ENCODE measurements around the gene PAX5.

PAX5 gene

DNA sequence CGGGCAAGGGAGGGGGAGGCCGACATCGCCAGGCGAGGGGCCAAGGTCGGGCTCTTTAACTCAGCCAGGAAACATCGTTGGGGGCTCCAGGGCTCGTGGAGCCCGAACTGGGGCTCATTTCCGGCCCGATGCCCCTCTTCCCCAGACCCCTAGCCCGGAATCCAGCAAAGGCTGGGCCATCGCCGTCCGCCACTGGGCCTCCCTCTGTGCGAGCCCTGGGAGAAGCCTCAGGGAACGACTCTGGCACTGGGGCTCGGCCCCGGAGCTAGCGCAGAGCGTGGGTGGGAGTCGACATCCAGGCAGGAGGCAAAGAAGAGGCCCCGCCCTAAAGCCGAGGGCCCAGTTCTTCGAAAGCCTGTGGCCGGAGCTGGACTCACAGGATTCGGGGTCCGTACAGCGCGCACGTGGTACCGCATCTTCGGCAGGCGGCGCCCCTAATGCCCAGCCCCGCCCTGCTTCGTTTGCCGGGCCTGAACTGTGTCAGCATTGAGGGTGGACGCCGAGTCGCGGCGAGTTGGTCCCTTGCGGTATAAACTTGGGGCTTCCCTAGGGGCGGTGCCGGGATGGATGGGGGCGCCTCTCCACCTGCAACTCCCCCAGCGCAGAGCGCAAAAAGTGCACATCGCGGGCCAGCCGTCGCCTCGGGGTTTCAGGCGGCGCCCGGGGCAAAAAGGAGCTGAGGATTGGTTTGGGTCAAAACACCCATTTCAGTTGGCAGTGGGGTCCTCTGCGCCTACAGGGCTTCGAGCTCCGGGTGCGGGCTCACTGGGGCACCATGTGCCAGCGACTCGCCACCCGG lies 3.6 kb upstream of the PAX5 start:
- no peak for DNase-seq (ENCODE audit: low read depth)

DNA sequence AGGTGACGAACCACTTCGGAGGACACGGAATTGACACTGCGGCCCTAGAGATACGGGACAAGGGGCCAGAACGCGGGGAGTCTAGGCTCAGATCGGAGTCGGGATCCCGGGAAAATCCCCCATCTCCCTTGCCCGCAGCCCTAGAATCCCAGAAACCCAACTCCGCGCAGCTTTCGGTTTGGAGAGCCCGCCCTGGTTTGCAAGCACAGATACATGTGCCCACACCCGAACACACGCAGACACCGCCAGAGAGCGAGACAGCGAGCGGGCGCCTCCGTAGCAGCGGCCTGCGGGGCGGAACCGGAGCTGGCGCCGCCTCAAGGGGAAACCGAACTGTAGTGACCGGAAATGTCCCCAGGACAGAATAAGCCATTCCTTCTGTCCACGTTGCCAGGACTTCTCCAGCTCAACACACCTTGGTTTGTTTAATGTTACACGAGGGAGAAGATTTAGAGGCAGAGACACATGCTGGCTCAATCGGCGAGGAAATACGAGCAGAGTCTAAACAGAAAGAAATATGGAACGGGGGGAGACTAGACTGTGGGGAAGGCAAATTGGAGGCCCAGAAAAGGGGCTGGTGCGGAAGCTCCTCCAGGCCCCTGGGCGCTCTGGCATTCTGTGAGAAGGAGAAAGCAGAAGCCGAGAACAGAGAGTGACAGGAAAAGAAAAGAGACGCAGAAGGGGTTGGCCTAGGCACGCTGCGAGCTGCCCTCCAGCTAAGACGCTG lies 2.9 kb upstream of the PAX5 start:
- DNase-seq (ENCODE audit: low read depth): no peak

GRCh38 chr9:37036371-37036775 lies 2.3 kb upstream of the PAX5 start:
- DNase-seq (ENCODE audit: low read depth): no peak

- DNase-seq (ENCODE audit: low read depth): no peak
Observed at GRCh38 chr9:37035648-37036370, 1.7 kb upstream of the PAX5 start.

GRCh38 chr9:37034938-37035647 lies 1.0 kb upstream of the PAX5 start:
- DNase-seq (ENCODE audit: low read depth): no peak

DNA sequence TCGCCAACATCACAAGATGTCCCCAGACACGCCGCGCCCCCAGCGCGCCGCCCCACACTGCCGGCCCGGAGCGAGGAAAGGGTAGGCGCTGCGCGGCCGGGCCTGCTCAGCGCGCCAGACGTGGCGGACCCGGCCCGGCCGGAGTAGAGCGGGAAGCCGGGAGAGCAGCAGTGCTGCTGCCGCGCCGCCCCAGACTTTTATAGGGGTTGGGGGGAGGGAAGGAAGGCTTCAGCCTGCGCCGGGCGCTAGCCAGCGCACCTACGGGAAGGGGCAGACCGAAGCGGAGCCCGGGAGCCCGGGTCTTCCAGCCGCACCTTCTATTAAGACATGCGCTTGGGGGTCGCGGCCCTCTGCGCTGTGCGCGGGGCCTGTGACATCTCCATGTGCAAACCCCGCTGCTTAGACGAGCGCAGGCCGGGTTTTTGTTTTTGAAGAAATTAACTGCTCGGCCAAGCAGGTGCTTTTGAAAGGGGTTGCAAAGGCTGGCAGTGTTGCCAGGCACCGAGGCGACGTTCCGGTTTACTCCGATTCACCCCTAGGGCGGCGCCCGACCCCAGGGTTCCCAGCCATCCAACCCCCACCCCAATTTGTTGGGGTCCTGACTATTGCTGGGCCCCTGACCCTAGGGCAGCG lies 353 bp upstream of the PAX5 start:
- no peak for DNase-seq (ENCODE audit: low read depth)

- DNase-seq (ENCODE audit: low read depth): no peak
Observed at GRCh38 chr9:37033141-37033540, 927 bp downstream of the PAX5 start.

DNA sequence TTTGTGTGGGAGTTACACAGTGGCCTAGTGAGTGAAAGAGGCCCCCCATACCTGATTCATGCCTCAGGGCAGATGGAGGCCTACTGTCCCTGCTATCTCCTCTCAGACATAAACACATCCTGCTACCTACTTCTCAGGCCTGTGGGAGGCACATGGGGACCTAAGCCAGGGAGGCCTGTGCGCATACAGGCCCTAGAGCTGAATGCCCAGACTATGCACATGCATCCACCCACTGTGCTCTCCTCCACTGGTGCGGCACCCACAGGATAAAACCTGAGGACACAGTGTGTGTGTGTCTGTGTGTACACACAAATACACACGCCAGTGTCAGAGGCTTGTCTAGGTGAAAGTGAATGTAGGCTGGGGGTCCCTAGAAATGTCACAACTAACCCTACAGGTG lies 1.4 kb downstream of the PAX5 start:
- no peak for DNase-seq (ENCODE audit: low read depth)

DNA sequence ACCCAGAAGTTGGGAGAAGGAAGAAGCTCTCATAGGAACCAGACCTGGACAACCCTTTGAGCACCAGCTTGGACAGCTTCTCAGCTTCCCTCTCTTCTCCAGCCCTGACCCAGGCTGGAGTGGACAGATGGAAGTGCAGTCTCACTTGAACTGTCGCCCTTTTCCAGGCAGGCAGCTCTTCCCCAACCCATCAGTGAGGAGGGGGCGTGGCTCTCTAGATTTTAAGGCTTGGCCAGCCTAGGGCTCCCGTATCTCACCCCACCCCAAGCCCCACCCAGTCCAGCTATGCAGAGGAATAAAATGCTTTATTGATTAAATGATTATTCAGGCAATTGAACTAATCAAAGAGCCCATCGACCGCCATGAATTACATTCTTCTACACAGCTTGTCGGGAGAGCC lies 2.2 kb downstream of the PAX5 start:
- no peak for DNase-seq (ENCODE audit: low read depth)

- DNase-seq (ENCODE audit: low read depth): no peak
Observed at GRCh38 chr9:37031081-37031480, 3.0 kb downstream of the PAX5 start.

- DNase-seq (ENCODE audit: low read depth): no peak
Observed at GRCh38 chr9:37030611-37030939, 3.5 kb downstream of the PAX5 start.

- DNase-seq (ENCODE audit: low read depth): no peak
Observed at GRCh38 chr9:37029776-37030610, 4.1 kb downstream of the PAX5 start.

DNA sequence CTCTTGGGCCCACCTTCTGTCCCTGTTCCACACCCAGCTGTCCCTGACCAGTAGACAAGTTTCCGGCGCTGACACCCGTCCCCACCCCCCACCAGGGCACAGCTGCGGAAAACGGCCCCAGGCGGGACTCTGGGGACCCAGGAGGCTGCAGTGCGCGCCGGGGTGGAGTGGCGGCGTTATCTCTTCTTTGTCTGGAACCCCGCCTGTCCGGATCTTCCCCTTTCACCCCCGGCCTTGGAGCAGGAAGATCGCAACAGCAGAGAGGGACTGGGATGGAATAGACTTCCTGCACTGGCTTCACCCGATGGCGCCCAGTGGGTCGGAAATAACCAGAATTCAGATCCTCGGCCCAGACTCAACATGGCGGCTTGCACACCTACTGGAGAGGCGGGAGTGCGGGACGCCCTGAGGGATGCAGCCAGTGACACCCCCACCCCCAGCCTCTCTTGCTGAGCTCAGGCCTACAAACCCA lies 4.7 kb downstream of the PAX5 start:
- no peak for DNase-seq (ENCODE audit: low read depth)

DNA sequence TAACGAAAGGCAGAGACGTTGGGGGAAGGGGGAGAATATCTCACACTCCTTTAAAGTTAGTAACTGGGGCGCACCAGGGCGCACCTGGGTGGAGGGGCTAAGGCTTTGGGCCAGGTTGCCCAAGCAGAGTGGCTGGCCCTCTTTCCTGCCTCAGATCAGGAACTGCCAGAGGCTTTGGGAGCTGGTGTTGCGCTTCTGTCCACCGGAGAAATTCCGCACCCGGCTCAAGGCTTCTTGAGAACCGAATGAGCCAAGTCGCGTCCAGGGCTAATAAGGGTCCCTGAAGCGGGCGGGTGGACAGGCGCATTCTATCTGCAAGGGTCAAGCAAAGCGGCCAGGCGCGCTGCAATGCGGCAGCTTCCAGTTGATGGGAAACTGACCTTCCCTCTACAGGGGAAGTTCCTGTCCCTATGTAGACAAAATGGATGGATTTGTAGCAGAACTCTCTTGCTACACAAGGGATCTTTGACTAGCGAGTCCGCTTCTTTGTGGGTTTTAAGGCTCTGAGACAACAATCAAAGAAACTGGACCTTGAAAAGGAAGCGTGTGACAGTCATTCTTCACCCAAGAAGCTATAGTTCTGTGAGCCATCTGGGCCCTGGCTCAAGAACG lies 5.5 kb downstream of the PAX5 start:
- DNase-seq (ENCODE audit: low read depth): no peak

DNA sequence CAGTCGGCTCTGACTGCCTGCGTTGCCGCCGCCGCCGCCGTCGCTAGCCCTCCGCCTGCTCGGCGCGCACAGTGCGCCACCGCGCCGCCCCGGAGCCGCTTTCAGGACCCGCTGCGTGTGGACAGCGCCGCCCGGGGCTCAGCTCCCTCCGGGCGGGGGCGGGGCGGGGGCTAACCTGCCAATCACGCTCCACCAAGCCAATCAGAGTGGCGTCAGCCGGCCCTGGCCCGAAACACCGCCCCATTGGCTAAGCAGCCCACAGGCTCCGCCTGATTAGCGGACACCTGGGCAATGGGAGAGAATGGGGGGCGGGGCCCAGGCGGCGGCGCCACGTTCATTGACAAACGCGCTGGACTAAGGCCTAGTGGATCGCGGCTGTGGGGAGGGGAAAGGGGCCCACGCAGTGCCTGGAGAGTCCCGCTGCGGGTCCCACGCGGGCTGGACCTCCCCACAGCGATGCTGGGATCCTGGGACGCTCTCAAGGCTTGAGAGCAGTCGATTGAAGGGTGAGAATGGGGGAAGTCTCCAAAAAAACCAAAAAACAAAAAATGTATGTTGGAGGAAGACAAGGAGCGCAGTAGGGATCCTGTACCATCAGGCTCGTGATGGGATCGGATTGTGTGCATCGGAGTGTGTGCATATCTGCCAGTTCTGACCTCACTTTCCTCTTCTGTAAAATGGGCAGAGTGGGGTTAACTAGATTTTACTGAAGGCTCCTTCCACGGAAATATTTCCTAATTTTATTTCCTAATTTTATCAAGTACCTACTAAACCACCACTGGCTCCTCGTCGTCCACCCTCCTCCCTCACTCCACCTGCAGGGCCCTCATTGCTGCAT lies 6.3 kb downstream of the PAX5 start:
- peak; percentile 64 for DNase-seq (ENCODE audit: low read depth)

- DNase-seq (ENCODE audit: low read depth): no peak
Observed at GRCh38 chr9:37026931-37027581, 7.0 kb downstream of the PAX5 start.

GRCh38 chr9:37026113-37026930 lies 7.7 kb downstream of the PAX5 start:
- no peak for DNase-seq (ENCODE audit: low read depth)

DNA sequence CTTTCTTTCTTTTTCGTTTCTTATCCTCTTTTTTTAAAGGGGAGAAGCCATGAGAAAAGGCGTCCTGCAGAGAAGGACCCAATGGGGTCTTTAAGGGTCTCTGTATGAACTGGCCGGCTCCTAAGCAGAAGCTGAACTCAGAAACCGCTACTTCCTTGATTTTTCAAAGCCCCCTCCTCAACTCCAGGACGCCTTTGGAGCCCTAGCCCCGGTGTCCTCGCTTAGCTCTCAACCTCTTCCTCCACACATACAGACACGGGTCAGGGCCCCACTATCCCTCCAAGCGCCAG lies 8.3 kb downstream of the PAX5 start:
- no peak for DNase-seq (ENCODE audit: low read depth)
